Upper lobe of right lung (tissue), 1 donor: Measurements from ENCODE around the gene SPATC1L. TPM values are rescaled to one million over a fixed set of nuclear protein-coding genes. Genes with fewer than 3 reads are reported as not detected.
A peak's percentile ranks its signal among the peaks of the same experiment; 100 is the strongest.
"Not testable (repeated sequence)": the region's sequence is repeated elsewhere in the genome, so short reads cannot be mapped to it uniquely, and the experiment has no call there.

Experiments
- ATAC-seq: fragments of 200-7000 bp; cut with Tn5 transposase; one replicate; pipeline ENCODE4 v1.9.1; 2020; ENCODE audit warnings: mild to moderate bottlenecking, moderate library complexity
- DNase-seq: peaks from one replicate; pipeline ENCODE4 v3.0.0-alpha.2; 2020
- H3K27ac ChIP-seq: fragments of 200-600 bp; one replicate; pipeline ENCODE4 v1.8.0; 2022
- H3K27me3 ChIP-seq: fragments of 200-600 bp; one replicate; pipeline ENCODE4 v1.8.0; 2022; ENCODE audit warnings: mild to moderate bottlenecking
- H3K36me3 ChIP-seq: fragments of 200-600 bp; one replicate; pipeline ENCODE4 v1.8.0; 2022
- H3K4me1 ChIP-seq: fragments of 200-600 bp; one replicate; pipeline ENCODE4 v1.8.0; 2022
- H3K4me3 ChIP-seq: fragments of 200-600 bp; one replicate; pipeline ENCODE4 v1.8.0; 2022; ENCODE audit warnings: mild to moderate bottlenecking
- H3K9me3 ChIP-seq: fragments of 200-600 bp; one replicate; pipeline ENCODE4 v1.8.0; 2022
- CTCF ChIP-seq: fragments of 200-600 bp; IDR thresholded peaks from one replicate; pipeline ENCODE4 v1.8.0; 2022; ENCODE audit warnings: antibody characterized with exemption
- intact Hi-C: fragments of 100-400 bp; cut with DNase I; formaldehyde crosslinking; loops from one replicate; pipeline ENCODE4 v1.11.0; 2022
- total RNA-seq: library from RNA; stranded (reverse); fragmentation: NEBNext Ultra II Directional; extraction: Animal tissue kit (Norgen Biotek cat#: 25700); gene quantifications from one replicate; pipeline ENCODE4 v1.2.1, GENCODE V29; 2021
- donor health status: DM: no; HTN: yes; CAD: no; lungs with severe emphysema.

Gene SPATC1L
- total RNA-seq, 1 donor from 2014 or later: 4.7 TPM

GRCh38 chr21:46226920-46227599 lies 42.8 kb upstream of the SPATC1L start:
- Histone ChIP-seq H3K36me3 (peaks cover 11% of the 10 kb centered on the region), H3K9me3 (no peaks in the 10 kb centered on the region), H3K4me3 (peak overlapping the region; percentile 93), H3K4me1 (peaks cover 27% of the 10 kb centered on the region), H3K27me3 (no peaks in the 10 kb centered on the region), H3K27ac (peak overlapping the region; percentile 83)
- no peak for TF ChIP-seq CTCF
- peak; percentile 48 for DNase-seq
- ATAC-seq: no peak
- intact Hi-C loops: no loop called here

GRCh38 chr21:46226146-46226545 lies 41.9 kb upstream of the SPATC1L start:
- Histone ChIP-seq H3K36me3 (peaks cover 19% of the 10 kb centered on the region), H3K9me3 (no peaks in the 10 kb centered on the region), H3K4me1 (peaks cover 27% of the 10 kb centered on the region), H3K27ac (peak overlapping the region; percentile 1), H3K27me3 (no peaks in the 10 kb centered on the region), H3K4me3 (peak overlapping the region; percentile 93)
- DNase-seq (peak; percentile 10), ATAC-seq (no peak)
- intact Hi-C loops: no loop called here
- TF ChIP-seq CTCF: no peak

- H3K9me3 ChIP-seq, ATAC-seq, DNase-seq, H3K27me3 ChIP-seq, intact Hi-C loops, H3K4me3 ChIP-seq, H3K27ac ChIP-seq: not testable (repeated sequence)
- peaks cover 16% of the 10 kb centered on the region for H3K4me1 ChIP-seq
- peaks cover 34% of the 10 kb centered on the region for H3K36me3 ChIP-seq
Observed at GRCh38 chr21:46223661-46224060, 39.4 kb upstream of the SPATC1L start.

- peaks cover 34% of the 10 kb centered on the region for H3K36me3 ChIP-seq
- H3K4me3 ChIP-seq: no peak overlapping the region
- H3K27me3 ChIP-seq: no peaks in the 10 kb centered on the region
- ATAC-seq (no peak), DNase-seq (no peak)
- H3K27ac ChIP-seq: no peak overlapping the region
- no peaks in the 10 kb centered on the region for H3K9me3 ChIP-seq
- peaks cover 16% of the 10 kb centered on the region for H3K4me1 ChIP-seq
- intact Hi-C loops: no loop called here
- TF ChIP-seq CTCF: no peak
Observed at GRCh38 chr21:46223217-46223616, 39.0 kb upstream of the SPATC1L start.

GRCh38 chr21:46222436-46223116 lies 38.3 kb upstream of the SPATC1L start:
- Histone ChIP-seq H3K36me3 (peaks cover 34% of the 10 kb centered on the region), H3K4me3 (no peak overlapping the region), H3K27ac (no peak overlapping the region), H3K27me3 (no peaks in the 10 kb centered on the region), H3K4me1 (peaks cover 16% of the 10 kb centered on the region), H3K9me3 (no peaks in the 10 kb centered on the region)
- intact Hi-C loops: no loop called here
- TF ChIP-seq CTCF: no peak
- DNase-seq (no peak), ATAC-seq (no peak)

GRCh38 chr21:46221664-46222435 lies 37.6 kb upstream of the SPATC1L start:
- TF ChIP-seq CTCF: no peak
- H3K4me1 ChIP-seq: peaks cover 10% of the 10 kb centered on the region
- no peak overlapping the region for H3K4me3 ChIP-seq
- no peaks in the 10 kb centered on the region for H3K27me3 ChIP-seq
- peaks cover 34% of the 10 kb centered on the region for H3K36me3 ChIP-seq
- intact Hi-C loops: no loop called here
- ATAC-seq: peak; percentile 48
- no peaks in the 10 kb centered on the region for H3K9me3 ChIP-seq
- H3K27ac ChIP-seq: no peak overlapping the region
- DNase-seq: no peak
